PC-9 (cell line): ENCODE data around the gene GRWD1. TPM values are rescaled to one million over a fixed set of nuclear protein-coding genes. Genes with fewer than 3 reads are reported as not detected.

Source experiments
- BruUV-seq: library from RNA; stranded (reverse); fragments of 400-500 nt; replicated peaks from 2 replicates; lab custom pipeline; 2021; lab: Mats Ljungman, UMichigan
- CTCF ChIA-PET: fragments of 300-600 bp; sonication (Branson Sonifier 250); formaldehyde crosslinking; loops from one replicate; lab custom pipeline; 2022; ENCODE audit warnings: antibody characterized with exemption; lab: Charles Lee
- POLR2A ChIA-PET: fragments of 300-600 bp; sonication (Branson Sonifier 250); formaldehyde crosslinking; loops from one replicate; lab custom pipeline; 2022; ENCODE audit warnings: antibody characterized with exemption; ENCODE audit not compliant: unreplicated experiment; lab: Charles Lee
- DNase-seq, 2 experiments: peaks; one replicate each; pipeline versions ENCODE4 v3.0.0 to v3.0.0-alpha.2; 2015 to 2022; ENCODE audit warnings: mixed read lengths in 1 of 2
- H2AFZ ChIP-seq: fragments of 200-600 bp; sonication (generic); 2 replicates; pipeline ENCODE4 v1.8.1; 2017; ENCODE audit warnings: antibody characterized with exemption
- H3F3A ChIP-seq: fragments of 200-600 bp; sonication (generic); 2 replicates; pipeline ENCODE4 v1.8.1; 2017; ENCODE audit warnings: antibody characterized with exemption, mild to moderate bottlenecking, low read depth; ENCODE audit not compliant: insufficient read depth
- H3K27ac ChIP-seq: fragments of 200-600 bp; sonication (generic); 2 replicates; pipeline ENCODE4 v1.6.1; 2016; ENCODE audit warnings: mixed run types
- H3K27me3 ChIP-seq: fragments of 200-600 bp; sonication (generic); 2 replicates; pipeline ENCODE4 v1.6.1; 2016; ENCODE audit warnings: low read depth, mixed run types; ENCODE audit not compliant: insufficient read depth
- H3K36me3 ChIP-seq: fragments of 200-600 bp; sonication (generic); 2 replicates; pipeline ENCODE4 v1.6.1; 2016; ENCODE audit warnings: low read depth, mixed run types
- H3K4me1 ChIP-seq: fragments of 200-600 bp; sonication (generic); replicated peaks from 2 replicates; pipeline ENCODE4 v1.6.1; 2016; ENCODE audit warnings: mixed run types; ENCODE audit not compliant: insufficient read depth
- H3K4me2 ChIP-seq: fragments of 200-600 bp; sonication (generic); 2 replicates; pipeline ENCODE4 v1.6.1; 2017; ENCODE audit warnings: mixed run types
- H3K4me3 ChIP-seq: fragments of 200-600 bp; sonication (generic); 2 replicates; pipeline ENCODE4 v1.6.1; 2016; ENCODE audit warnings: mixed run types
- H3K79me2 ChIP-seq: fragments of 200-600 bp; sonication (generic); 2 replicates; pipeline ENCODE4 v1.6.1; 2017; ENCODE audit warnings: low read depth, mixed run types
- H3K9me2 ChIP-seq: fragments of 200-600 bp; sonication (generic); 2 replicates; pipeline ENCODE4 v1.8.1; 2017; ENCODE audit warnings: mild to moderate bottlenecking; ENCODE audit not compliant: insufficient read depth
- H3K9me3 ChIP-seq: fragments of 200-600 bp; sonication (generic); 2 replicates; pipeline ENCODE4 v1.8.1; 2016; ENCODE audit warnings: low read depth; ENCODE audit not compliant: insufficient read depth
- H4K20me1 ChIP-seq: fragments of 200-600 bp; sonication (generic); 2 replicates; pipeline ENCODE4 v1.8.1; 2017; ENCODE audit not compliant: insufficient read depth
- CTCF ChIP-seq: fragments of 200-600 bp; sonication (generic); conservative IDR thresholded peaks from 2 replicates; pipeline ENCODE4 v1.6.1; 2017; ENCODE audit warnings: mixed run types, antibody characterized with exemption, mild to moderate bottlenecking, moderate library complexity
- EZH2 ChIP-seq: fragments of 200-600 bp; sonication (generic); IDR thresholded peaks from 2 replicates; pipeline ENCODE4 v1.8.0; 2017; ENCODE audit warnings: antibody characterized with exemption, low read depth
- intact Hi-C: fragments of 100-400 bp; cut with micrococcal nuclease; formaldehyde crosslinking; loops from one replicate; pipeline ENCODE4 v1.10.0; 2022; ENCODE audit not compliant: unreplicated experiment
- total RNA-seq: library from RNA; stranded (reverse); gene quantifications from 2 replicates; pipeline ENCODE4 v1.2.3, GENCODE V29; 2021

GRWD1 gene
- total RNA-seq, 1 experiment from 2014 or later, result 35.5 TPM

- TF ChIP-seq CTCF (no peak), EZH2 (no peak)
- no TSS peak for BruUV-seq
- no peak overlapping the region for H3K4me3 ChIP-seq
- no peak overlapping the region for H3K27ac ChIP-seq
- H3K36me3 ChIP-seq, result peaks cover 27% of the 10 kb centered on the region
- peaks cover 45% of the 10 kb centered on the region for H4K20me1 ChIP-seq
- DNase-seq, result no peak
- no peak overlapping the region for H3K4me2 ChIP-seq
- peaks cover 10% of the 10 kb centered on the region for H3K79me2 ChIP-seq
- no peaks in the 10 kb centered on the region for H3K27me3 ChIP-seq
- H3K9me2 ChIP-seq, result no peaks in the 10 kb centered on the region
- H2AFZ ChIP-seq, result no peak overlapping the region
- no peaks in the 10 kb centered on the region for H3K9me3 ChIP-seq
- no peaks in the 10 kb centered on the region for H3K4me1 ChIP-seq
- ChIA-PET CTCF (no interaction called here), POLR2A (no interaction called here)
- H3F3A ChIP-seq, result peaks cover 41% of the 10 kb centered on the region; the same call in 1 of the 2 replicates
- intact Hi-C loops, result no loop called here
Measured at GRCh38 chr19:48476176-48476575, 30.4 kb downstream of the GRWD1 start.

- Histone ChIP-seq H4K20me1 (peaks cover 35% of the 10 kb centered on the region), H2AFZ (no peak overlapping the region), H3K79me2 (peaks cover under 1% of the 10 kb centered on the region; the same call in 1 of the 2 replicates), H3K4me1 (no peaks in the 10 kb centered on the region; the same call in 1 of the 2 replicates), H3K36me3 (peaks cover 18% of the 10 kb centered on the region), H3K27ac (no peak overlapping the region), H3K4me2 (no peak overlapping the region), H3K4me3 (no peak overlapping the region), H3K9me3 (no peaks in the 10 kb centered on the region), H3K9me2 (no peaks in the 10 kb centered on the region), H3K27me3 (no peaks in the 10 kb centered on the region), H3F3A (peaks cover 51% of the 10 kb centered on the region; the same call in 1 of the 2 replicates)
- no peak for TF ChIP-seq CTCF
- ChIA-PET POLR2A (no interaction called here), CTCF (no interaction called here)
- DNase-seq, result no peak
- no TSS peak for BruUV-seq
- intact Hi-C loops, result no loop called here
Measured at GRCh38 chr19:48477067-48477685, 31.4 kb downstream of the GRWD1 start.

- POLR2A ChIA-PET, result interaction anchor here (0.6 kb wide), 1 partner anchor 10 kb away, joined by 4 read pairs; no protein-coding TSS in a partner anchor
- H2AFZ ChIP-seq, result no peak overlapping the region
- no peak overlapping the region for H3K4me3 ChIP-seq
- H3K27me3 ChIP-seq, result no peaks in the 10 kb centered on the region
- no peaks in the 10 kb centered on the region for H3K9me3 ChIP-seq
- no peaks in the 10 kb centered on the region; the same call in 1 of the 2 replicates for H3K4me1 ChIP-seq
- BruUV-seq, result no TSS peak
- intact Hi-C loops, result no loop called here
- H4K20me1 ChIP-seq, result peaks cover 35% of the 10 kb centered on the region
- no peak for DNase-seq
- no peaks in the 10 kb centered on the region for H3K79me2 ChIP-seq
- H3K9me2 ChIP-seq, result no peaks in the 10 kb centered on the region
- H3K36me3 ChIP-seq, result peaks cover 15% of the 10 kb centered on the region
- peaks cover 55% of the 10 kb centered on the region; the same call in 1 of the 2 replicates for H3F3A ChIP-seq
- no peak overlapping the region for H3K4me2 ChIP-seq
- CTCF ChIA-PET, result no interaction called here
- H3K27ac ChIP-seq, result no peak overlapping the region
- no peak for TF ChIP-seq EZH2
Measured at GRCh38 chr19:48477698-48478338, 32.0 kb downstream of the GRWD1 start.
